ENCODE results near the gene WDR45B. TPM values are rescaled to one million over a fixed set of nuclear protein-coding genes. Genes with fewer than 3 reads are reported as not detected.

Gene WDR45B
- total and polyA plus RNA-seq, 2 experiments from 2014 or later: 87.3 to 87.8 TPM

DNA sequence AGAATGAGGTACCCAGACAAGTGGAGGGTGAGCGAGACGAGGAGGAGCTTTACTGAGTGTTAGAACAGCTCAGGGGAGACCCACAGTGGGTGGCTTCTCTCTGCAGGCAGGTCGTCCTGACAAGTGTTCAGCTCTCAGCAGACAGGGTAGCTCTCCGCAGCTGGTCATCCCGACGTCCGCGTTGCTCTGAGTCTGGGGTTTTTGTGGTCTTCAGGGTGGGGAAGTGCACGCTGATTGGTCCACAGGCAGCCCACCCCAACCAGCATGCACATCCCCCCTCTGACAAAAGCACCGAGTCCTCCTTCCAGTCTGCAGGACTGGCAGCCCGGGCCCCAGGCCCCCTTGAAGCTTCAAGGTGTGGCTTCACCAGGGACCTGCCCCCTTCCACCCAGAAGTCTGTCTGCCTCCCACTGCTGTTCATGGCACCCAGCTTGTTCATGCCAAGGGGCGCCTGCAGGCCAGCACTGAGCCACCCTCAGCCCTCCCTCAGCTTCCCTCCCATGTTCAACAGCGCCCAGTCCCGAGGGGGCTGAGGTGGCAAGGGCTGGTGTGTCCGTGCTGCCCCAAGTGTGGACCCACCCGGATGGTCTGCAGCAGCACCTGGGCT is 19.9 kb upstream of the WDR45B start:
- no peaks in the 10 kb centered on the region for H3K9me2 ChIP-seq (ENCODE audit: insufficient read depth)
- H3F3A ChIP-seq (ENCODE audit: insufficient read depth): no peaks in the 10 kb centered on the region
- DNase-seq: no peak
- no peak overlapping the region for H2AFZ ChIP-seq
- H3K4me1 ChIP-seq (ENCODE audit: insufficient read depth): peaks cover 8% of the 10 kb centered on the region; the same call in 1 of the 2 replicates
- no peak overlapping the region for H3K9ac ChIP-seq
- no peak overlapping the region for H3K4me2 ChIP-seq (ENCODE audit: unreplicated experiment)
- in situ Hi-C loops (cut with MboI): no loop called here
- no peaks in the 10 kb centered on the region for H3K9me3 ChIP-seq (ENCODE audit: low read depth)
- no peak overlapping the region for H3K4me3 ChIP-seq
- no peak for TF ChIP-seq EZH2 (IDR thresholded peaks at IDR 0.05; ENCODE audit: insufficient read depth, poor library complexity, severe bottlenecking)
- TF ChIP-seq EZH2phosphoT487 (IDR thresholded peaks at IDR 0.05; ENCODE audit: insufficient read depth, low read depth): no peak
- no peaks in the 10 kb centered on the region for H3K36me3 ChIP-seq (ENCODE audit: low read depth)
- H4K20me1 ChIP-seq (ENCODE audit: insufficient read depth): no peaks in the 10 kb centered on the region
- no peak overlapping the region for H3K27ac ChIP-seq
- no peaks in the 10 kb centered on the region for H3K79me2 ChIP-seq (ENCODE audit: insufficient read depth)
- WGBS, 2 experiments (ENCODE audit: low coverage in 1 of 2, low lambda C conversion rate in 2 of 2, missing lambda C conversion rate in 2 of 2): 70 to 71% methylated on average over 16 of the region's 16 CpGs
- no peaks in the 10 kb centered on the region for H3K27me3 ChIP-seq (replicated peaks; ENCODE audit: insufficient read depth)

DNA sequence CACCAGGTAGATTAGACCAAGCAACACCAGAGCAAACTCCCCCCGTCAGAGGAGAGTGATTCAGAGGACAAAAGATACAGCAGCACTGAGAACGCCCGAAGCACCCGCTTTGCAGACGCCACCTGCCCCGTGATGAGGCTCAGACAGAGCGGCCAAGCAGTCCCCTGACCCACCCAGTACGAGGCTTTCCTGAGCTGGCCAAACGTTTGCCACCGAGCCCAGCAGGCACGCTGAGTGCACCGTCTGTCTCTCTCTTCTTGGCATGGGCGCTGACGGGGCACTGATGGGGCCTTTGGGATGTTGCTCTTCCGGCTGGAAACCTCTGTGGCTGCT is 19.4 kb upstream of the WDR45B start:
- no peaks in the 10 kb centered on the region for H3F3A ChIP-seq (ENCODE audit: insufficient read depth)
- no peaks in the 10 kb centered on the region for H3K79me2 ChIP-seq (ENCODE audit: insufficient read depth)
- H3K9me2 ChIP-seq (ENCODE audit: insufficient read depth): no peaks in the 10 kb centered on the region
- in situ Hi-C loops (cut with MboI): no loop called here
- TF ChIP-seq EZH2 (IDR thresholded peaks at IDR 0.05; ENCODE audit: insufficient read depth, poor library complexity, severe bottlenecking): no peak
- no peak for TF ChIP-seq EZH2phosphoT487 (IDR thresholded peaks at IDR 0.05; ENCODE audit: insufficient read depth, low read depth)
- no peak overlapping the region for H2AFZ ChIP-seq
- H3K4me2 ChIP-seq (ENCODE audit: unreplicated experiment): no peak overlapping the region
- 86% methylated on average over 15 of the region's 15 CpGs for WGBS, 2 experiments (ENCODE audit: low coverage in 1 of 2, low lambda C conversion rate in 2 of 2, missing lambda C conversion rate in 2 of 2)
- H3K27me3 ChIP-seq (replicated peaks; ENCODE audit: insufficient read depth): no peaks in the 10 kb centered on the region
- DNase-seq: no peak
- H4K20me1 ChIP-seq (ENCODE audit: insufficient read depth): no peaks in the 10 kb centered on the region
- H3K4me1 ChIP-seq (ENCODE audit: insufficient read depth): peaks cover 8% of the 10 kb centered on the region; the same call in 1 of the 2 replicates
- H3K4me3 ChIP-seq: no peak overlapping the region
- H3K9ac ChIP-seq: no peak overlapping the region
- no peaks in the 10 kb centered on the region for H3K36me3 ChIP-seq (ENCODE audit: low read depth)
- no peak overlapping the region for H3K27ac ChIP-seq
- H3K9me3 ChIP-seq (ENCODE audit: low read depth): no peaks in the 10 kb centered on the region

DNA sequence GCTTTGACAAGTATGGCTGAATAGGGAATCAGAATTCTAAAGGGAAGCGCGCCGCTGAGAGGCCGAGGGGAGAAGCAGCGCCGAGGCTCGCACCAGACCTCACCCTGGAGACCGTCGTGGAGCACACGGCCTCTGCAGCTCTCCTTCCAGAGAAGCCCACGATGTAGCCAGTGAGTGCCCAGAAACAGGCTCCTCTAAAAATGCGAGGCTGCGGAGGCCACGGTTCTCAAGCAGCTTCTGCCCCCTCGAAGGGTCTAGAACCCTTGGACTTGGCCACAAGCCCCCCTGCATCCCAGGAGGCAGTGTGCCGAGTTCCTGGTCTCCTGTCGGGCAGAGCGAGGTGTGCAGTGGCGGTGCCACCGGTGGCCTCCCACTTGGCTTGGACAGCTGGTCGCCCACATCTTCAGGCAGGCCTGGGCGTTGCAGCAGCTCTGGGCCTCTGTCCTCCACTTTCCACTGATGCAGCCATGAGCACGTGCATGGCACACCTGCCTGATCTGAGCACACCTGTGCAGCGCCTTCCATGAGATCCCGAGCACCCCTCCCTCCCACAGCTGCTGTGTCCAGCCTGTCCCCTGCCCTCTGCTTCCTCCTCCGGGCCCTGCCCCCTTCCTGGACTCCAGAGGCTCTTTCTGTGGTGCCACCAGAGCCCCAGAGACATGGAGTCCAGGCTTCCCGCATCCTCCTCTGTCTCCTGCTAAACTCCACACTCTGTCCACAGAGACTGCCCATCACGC is 18.9 kb upstream of the WDR45B start:
- WGBS, 2 experiments (ENCODE audit: low coverage in 1 of 2, low lambda C conversion rate in 2 of 2, missing lambda C conversion rate in 2 of 2): 90 to 94% methylated on average over 27 to 28 of the region's 28 CpGs
- TF ChIP-seq EZH2phosphoT487 (IDR thresholded peaks at IDR 0.05; ENCODE audit: insufficient read depth, low read depth): no peak
- TF ChIP-seq EZH2 (IDR thresholded peaks at IDR 0.05; ENCODE audit: insufficient read depth, poor library complexity, severe bottlenecking): no peak
- Histone ChIP-seq H4K20me1 (ENCODE audit: insufficient read depth) (no peaks in the 10 kb centered on the region), H3K36me3 (ENCODE audit: low read depth) (no peaks in the 10 kb centered on the region), H3K4me3 (no peak overlapping the region), H3K9me3 (ENCODE audit: low read depth) (no peaks in the 10 kb centered on the region), H2AFZ (no peak overlapping the region), H3F3A (ENCODE audit: insufficient read depth) (no peaks in the 10 kb centered on the region), H3K9me2 (ENCODE audit: insufficient read depth) (no peaks in the 10 kb centered on the region), H3K4me1 (ENCODE audit: insufficient read depth) (peaks cover 8% of the 10 kb centered on the region; the same call in 1 of the 2 replicates), H3K4me2 (ENCODE audit: unreplicated experiment) (no peak overlapping the region), H3K79me2 (ENCODE audit: insufficient read depth) (no peaks in the 10 kb centered on the region), H3K27me3 (replicated peaks; ENCODE audit: insufficient read depth) (no peaks in the 10 kb centered on the region), H3K9ac (no peak overlapping the region), H3K27ac (no peak overlapping the region)
- DNase-seq: no peak
- in situ Hi-C loops (cut with MboI): no loop called here

DNA sequence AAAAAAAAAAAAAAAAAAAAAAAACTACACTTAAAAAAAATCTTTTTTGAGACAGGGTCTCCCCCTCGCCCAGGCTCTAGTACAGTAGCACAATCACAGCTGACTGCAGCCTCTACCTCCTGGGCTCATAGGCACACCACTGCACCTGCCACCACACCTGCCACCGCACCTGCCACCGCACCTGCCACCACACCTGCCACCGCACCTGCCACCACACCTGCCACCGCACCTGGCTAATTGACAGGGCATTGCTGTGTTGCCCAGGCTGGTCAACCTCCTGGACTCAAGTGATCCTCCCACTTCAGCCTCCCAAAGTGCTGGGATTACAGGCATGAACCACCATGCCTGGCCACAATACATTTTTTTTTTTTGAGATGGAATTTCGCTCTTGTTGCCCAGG is 17.6 kb upstream of the WDR45B start:
- Histone ChIP-seq H3K4me3 (no peak overlapping the region), H4K20me1 (ENCODE audit: insufficient read depth) (no peaks in the 10 kb centered on the region), H3K79me2 (ENCODE audit: insufficient read depth) (no peaks in the 10 kb centered on the region), H3F3A (ENCODE audit: insufficient read depth) (no peaks in the 10 kb centered on the region), H3K36me3 (ENCODE audit: low read depth) (no peaks in the 10 kb centered on the region), H3K9ac (no peak overlapping the region), H3K9me2 (ENCODE audit: insufficient read depth) (no peaks in the 10 kb centered on the region), H3K4me1 (ENCODE audit: insufficient read depth) (peaks cover 8% of the 10 kb centered on the region; the same call in 1 of the 2 replicates), H3K27ac (no peak overlapping the region), H3K9me3 (ENCODE audit: low read depth) (no peaks in the 10 kb centered on the region), H3K4me2 (ENCODE audit: unreplicated experiment) (no peak overlapping the region), H3K27me3 (replicated peaks; ENCODE audit: insufficient read depth) (no peaks in the 10 kb centered on the region), H2AFZ (no peak overlapping the region)
- WGBS, 2 experiments (ENCODE audit: low coverage in 1 of 2, low lambda C conversion rate in 2 of 2, missing lambda C conversion rate in 2 of 2): 83 to 95% methylated on average over 6 of the region's 6 CpGs
- no peak for DNase-seq
- no peak for TF ChIP-seq EZH2 (IDR thresholded peaks at IDR 0.05; ENCODE audit: insufficient read depth, poor library complexity, severe bottlenecking)
- no peak for TF ChIP-seq EZH2phosphoT487 (IDR thresholded peaks at IDR 0.05; ENCODE audit: insufficient read depth, low read depth)
- in situ Hi-C loops (cut with MboI): no loop called here

Data from GM23248 (cell line).